Esophagus squamous epithelium (tissue), 4 donors: ENCODE data around the gene PTPRN2.

Experiments
- POLR2A ChIP-seq, 4 donors: fragments of 450-650 bp; IDR thresholded peaks; one replicate each; pipeline ENCODE4 v1.6.1; 2017; ENCODE audit warnings: antibody characterized with exemption in 4 of 4, mild to moderate bottlenecking in 4 of 4, moderate library complexity in 3 of 4
- TF ChIP-seq, protein P1 (sequence below), 6 experiments: fragments of 450-650 bp in 4 of 6; fragments of 200-600 bp in 2 of 6; sonication (generic) in 2 of 6; IDR thresholded peaks; one replicate each; pipeline ENCODE4 v1.5.1; 2016 to 2019; ENCODE audit warnings: antibody characterized with exemption in 6 of 6, mild to moderate bottlenecking in 4 of 6, moderate library complexity in 4 of 6

DNA sequence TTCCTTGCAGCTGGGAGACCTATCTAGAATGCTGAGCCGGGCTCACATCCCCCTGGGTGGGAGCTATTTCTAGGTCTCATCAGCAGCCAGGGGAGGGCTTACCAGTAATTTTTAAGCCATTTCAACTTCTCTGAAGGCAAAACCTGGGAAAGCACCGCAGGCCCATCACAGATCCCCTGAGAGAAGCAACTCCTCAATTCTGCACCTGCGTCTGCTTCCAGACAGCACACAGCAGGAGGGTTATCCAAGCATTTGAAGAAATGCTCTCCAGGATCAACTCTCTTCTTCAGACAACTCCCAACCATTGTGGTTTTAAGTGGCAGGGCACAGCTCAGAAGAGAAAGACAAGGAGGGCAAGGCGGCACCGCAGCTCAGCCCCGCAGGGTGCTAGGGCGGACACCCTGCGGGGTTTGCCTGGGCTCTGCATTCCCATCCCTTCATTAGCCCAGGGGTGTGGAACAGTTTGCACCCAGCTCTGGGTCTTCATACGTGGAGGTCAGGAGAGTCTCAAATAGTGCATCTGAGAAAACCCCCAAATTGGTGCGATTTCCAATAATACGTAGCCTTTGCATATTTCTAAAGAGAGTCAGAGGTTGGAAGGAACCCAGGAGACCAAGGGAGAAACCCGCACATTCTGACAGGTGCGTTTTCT is 632.1 kb downstream of the PTPRN2 start:
- TF ChIP-seq, protein P1, sequence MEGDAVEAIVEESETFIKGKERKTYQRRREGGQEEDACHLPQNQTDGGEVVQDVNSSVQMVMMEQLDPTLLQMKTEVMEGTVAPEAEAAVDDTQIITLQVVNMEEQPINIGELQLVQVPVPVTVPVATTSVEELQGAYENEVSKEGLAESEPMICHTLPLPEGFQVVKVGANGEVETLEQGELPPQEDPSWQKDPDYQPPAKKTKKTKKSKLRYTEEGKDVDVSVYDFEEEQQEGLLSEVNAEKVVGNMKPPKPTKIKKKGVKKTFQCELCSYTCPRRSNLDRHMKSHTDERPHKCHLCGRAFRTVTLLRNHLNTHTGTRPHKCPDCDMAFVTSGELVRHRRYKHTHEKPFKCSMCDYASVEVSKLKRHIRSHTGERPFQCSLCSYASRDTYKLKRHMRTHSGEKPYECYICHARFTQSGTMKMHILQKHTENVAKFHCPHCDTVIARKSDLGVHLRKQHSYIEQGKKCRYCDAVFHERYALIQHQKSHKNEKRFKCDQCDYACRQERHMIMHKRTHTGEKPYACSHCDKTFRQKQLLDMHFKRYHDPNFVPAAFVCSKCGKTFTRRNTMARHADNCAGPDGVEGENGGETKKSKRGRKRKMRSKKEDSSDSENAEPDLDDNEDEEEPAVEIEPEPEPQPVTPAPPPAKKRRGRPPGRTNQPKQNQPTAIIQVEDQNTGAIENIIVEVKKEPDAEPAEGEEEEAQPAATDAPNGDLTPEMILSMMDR (IDR thresholded peaks at IDR 0.05), result no peak
- no peak for TF ChIP-seq POLR2A (IDR thresholded peaks at IDR 0.05)
